ENCODE results near the gene BABAM2. TPM values are rescaled to one million over a fixed set of nuclear protein-coding genes. Genes with fewer than 3 reads are reported as not detected.
"Not testable (repeated sequence)": the region's sequence is repeated elsewhere in the genome, so short reads cannot be mapped to it uniquely, and the experiment has no call there.

Gene BABAM2
- total RNA-seq, 1 experiment from 2014 or later: 40.8 TPM

- DNase-seq: no peak
- no peaks in the 10 kb centered on the region; the same call in 1 of the 2 replicates for H3K27me3 ChIP-seq (ENCODE audit: low read length)
- H3K9me3 ChIP-seq (ENCODE audit: low read length): peaks cover 7% of the 10 kb centered on the region
- H3K9me2 ChIP-seq (replicated peaks; ENCODE audit: insufficient read depth, low read length): no peaks in the 10 kb centered on the region
- no peaks in the 10 kb centered on the region for H4K20me1 ChIP-seq (ENCODE audit: insufficient read depth, low read depth, low read length)
- no peaks in the 10 kb centered on the region for H3K36me3 ChIP-seq (ENCODE audit: insufficient read depth, low read length)
- no peak overlapping the region for H3K27ac ChIP-seq (ENCODE audit: low read length)
- no peak overlapping the region for H2AFZ ChIP-seq (ENCODE audit: low read length)
- H3K79me2 ChIP-seq (ENCODE audit: low read length): no peaks in the 10 kb centered on the region
- no peaks in the 10 kb centered on the region for H3K4me1 ChIP-seq (ENCODE audit: low read length)
- no peak overlapping the region for H3K4me2 ChIP-seq (ENCODE audit: low read depth, low read length, poor library complexity, severe bottlenecking)
- no peak overlapping the region for H3K4me3 ChIP-seq (ENCODE audit: low read length)
- H3K9ac ChIP-seq (ENCODE audit: low read length): no peak overlapping the region
Measured at GRCh38 chr2:27855476-27855875, 35.1 kb upstream of the BABAM2 start.

GRCh38 chr2:27856386-27856785, 34.1 kb upstream of the BABAM2 start:
- H3K4me3 ChIP-seq (ENCODE audit: low read length): no peak overlapping the region

DNA sequence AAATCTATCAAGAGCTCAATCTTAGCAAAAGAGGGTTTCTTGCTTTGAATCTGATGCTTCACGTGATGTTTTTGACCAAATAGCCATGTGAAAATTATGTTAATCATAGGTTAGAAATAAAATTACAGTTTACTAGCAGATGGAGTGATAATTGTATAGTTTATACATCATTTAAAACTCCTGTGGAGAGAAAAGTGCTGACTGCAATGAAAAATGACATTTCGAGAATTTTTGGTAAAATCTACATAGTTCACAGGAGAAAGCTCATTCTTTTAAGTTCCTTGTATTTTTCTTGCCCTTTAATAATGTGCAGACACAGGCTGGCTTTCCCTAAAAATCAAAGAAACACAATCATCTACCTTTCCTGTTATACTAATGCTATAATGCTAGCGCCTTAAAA, 33.6 kb upstream of the BABAM2 start:
- Histone ChIP-seq H3K4me3 (ENCODE audit: low read length) (no peak overlapping the region), H3K4me1 (ENCODE audit: low read length) (no peaks in the 10 kb centered on the region)
- DNase-seq: no peak

More at GRCh38 chr2:27856386-27856785, 34.1 kb upstream of the BABAM2 start:
- no peaks in the 10 kb centered on the region for H4K20me1 ChIP-seq (ENCODE audit: insufficient read depth, low read depth, low read length)
- no peak overlapping the region for H3K9ac ChIP-seq (ENCODE audit: low read length)
- no peaks in the 10 kb centered on the region for H3K9me2 ChIP-seq (replicated peaks; ENCODE audit: insufficient read depth, low read length)
- H3K79me2 ChIP-seq (ENCODE audit: low read length): no peaks in the 10 kb centered on the region
- peaks cover 7% of the 10 kb centered on the region for H3K9me3 ChIP-seq (ENCODE audit: low read length)
- H3K36me3 ChIP-seq (ENCODE audit: insufficient read depth, low read length): no peaks in the 10 kb centered on the region
- H3K4me2 ChIP-seq (ENCODE audit: low read depth, low read length, poor library complexity, severe bottlenecking): no peak overlapping the region
- no peak for DNase-seq
- no peak overlapping the region for H3K27ac ChIP-seq (ENCODE audit: low read length)
- no peak overlapping the region for H2AFZ ChIP-seq (ENCODE audit: low read length)
- no peaks in the 10 kb centered on the region for H3K4me1 ChIP-seq (ENCODE audit: low read length)
- no peaks in the 10 kb centered on the region; the same call in 1 of the 2 replicates for H3K27me3 ChIP-seq (ENCODE audit: low read length)

DNA sequence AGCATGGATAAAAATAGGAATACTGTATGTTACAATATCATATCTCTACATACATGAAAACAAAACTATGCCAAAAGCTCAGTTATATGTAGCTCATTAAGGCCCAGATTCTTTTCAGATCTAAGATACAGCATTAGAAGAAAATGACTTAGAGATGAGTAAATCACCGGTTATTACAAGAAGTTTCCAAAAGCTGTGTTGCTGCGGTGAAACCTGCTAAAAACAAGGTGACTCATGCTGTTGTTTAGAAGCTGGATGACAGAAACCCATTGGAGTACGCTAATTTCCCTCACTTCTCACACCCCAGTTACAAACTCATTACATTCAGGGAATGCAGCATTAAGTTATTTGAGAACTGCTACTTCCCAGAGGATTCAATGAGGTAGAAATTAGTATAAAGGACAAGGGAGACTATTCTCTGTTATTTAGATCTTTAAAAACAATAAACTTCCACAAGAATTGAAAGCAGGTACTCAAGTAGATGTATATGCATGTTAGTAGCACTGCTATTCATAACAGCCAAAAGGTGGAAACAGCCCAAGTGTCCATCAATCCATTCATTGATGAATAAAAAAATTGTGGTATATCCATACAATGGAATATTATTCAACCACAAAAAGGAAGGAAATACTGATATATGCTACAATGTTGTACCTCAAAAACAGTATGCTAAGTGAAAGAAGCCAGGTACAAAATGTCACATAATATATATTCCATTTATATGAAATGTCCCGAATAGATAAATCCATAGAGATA, 32.9 kb upstream of the BABAM2 start:
- no peak for DNase-seq
- H3K9me2 ChIP-seq (replicated peaks; ENCODE audit: insufficient read depth, low read length): no peaks in the 10 kb centered on the region
- H2AFZ ChIP-seq (ENCODE audit: low read length): no peak overlapping the region

More for the DNA sequence above, 33.6 kb upstream of the BABAM2 start:
- no peaks in the 10 kb centered on the region for H3K9me2 ChIP-seq (replicated peaks; ENCODE audit: insufficient read depth, low read length)
- no peaks in the 10 kb centered on the region for H3K79me2 ChIP-seq (ENCODE audit: low read length)
- H3K4me2 ChIP-seq (ENCODE audit: low read depth, low read length, poor library complexity, severe bottlenecking): no peak overlapping the region
- no peak overlapping the region for H3K9ac ChIP-seq (ENCODE audit: low read length)
- no peak overlapping the region for H3K27ac ChIP-seq (ENCODE audit: low read length)
- no peaks in the 10 kb centered on the region for H4K20me1 ChIP-seq (ENCODE audit: insufficient read depth, low read depth, low read length)
- peaks cover 7% of the 10 kb centered on the region for H3K9me3 ChIP-seq (ENCODE audit: low read length)
- H2AFZ ChIP-seq (ENCODE audit: low read length): no peak overlapping the region
- no peaks in the 10 kb centered on the region for H3K36me3 ChIP-seq (ENCODE audit: insufficient read depth, low read length)
- no peaks in the 10 kb centered on the region; the same call in 1 of the 2 replicates for H3K27me3 ChIP-seq (ENCODE audit: low read length)

GRCh38 chr2:27860111-27860510, 30.4 kb upstream of the BABAM2 start:
- Histone ChIP-seq H3K27me3 (ENCODE audit: low read length) (no peaks in the 10 kb centered on the region; the same call in 1 of the 2 replicates), H3K4me2 (ENCODE audit: low read depth, low read length, poor library complexity, severe bottlenecking) (no peak overlapping the region), H3K4me1 (ENCODE audit: low read length) (no peaks in the 10 kb centered on the region), H4K20me1 (ENCODE audit: insufficient read depth, low read depth, low read length) (no peaks in the 10 kb centered on the region), H3K9me2 (replicated peaks; ENCODE audit: insufficient read depth, low read length) (no peaks in the 10 kb centered on the region), H3K36me3 (ENCODE audit: insufficient read depth, low read length) (no peaks in the 10 kb centered on the region), H3K79me2 (ENCODE audit: low read length) (no peaks in the 10 kb centered on the region), H3K9ac (ENCODE audit: low read length) (no peak overlapping the region), H3K9me3 (ENCODE audit: low read length) (peaks cover 7% of the 10 kb centered on the region), H3K27ac (ENCODE audit: low read length) (no peak overlapping the region), H2AFZ (ENCODE audit: low read length) (no peak overlapping the region), H3K4me3 (ENCODE audit: low read length) (no peak overlapping the region)
- DNase-seq: no peak

More for the DNA sequence above, 32.9 kb upstream of the BABAM2 start:
- H3K4me2 ChIP-seq (ENCODE audit: low read depth, low read length, poor library complexity, severe bottlenecking): no peak overlapping the region
- H3K4me1 ChIP-seq (ENCODE audit: low read length): no peaks in the 10 kb centered on the region
- H4K20me1 ChIP-seq (ENCODE audit: insufficient read depth, low read depth, low read length): no peaks in the 10 kb centered on the region
- H3K4me3 ChIP-seq (ENCODE audit: low read length): no peak overlapping the region
- H3K36me3 ChIP-seq (ENCODE audit: insufficient read depth, low read length): no peaks in the 10 kb centered on the region
- H3K9ac ChIP-seq (ENCODE audit: low read length): no peak overlapping the region
- H3K27me3 ChIP-seq (ENCODE audit: low read length): no peaks in the 10 kb centered on the region; the same call in 1 of the 2 replicates
- H3K9me3 ChIP-seq (ENCODE audit: low read length): peaks cover 7% of the 10 kb centered on the region
- H3K79me2 ChIP-seq (ENCODE audit: low read length): no peaks in the 10 kb centered on the region
- no peak overlapping the region for H3K27ac ChIP-seq (ENCODE audit: low read length)

- no peaks in the 10 kb centered on the region for H4K20me1 ChIP-seq (ENCODE audit: insufficient read depth, low read depth, low read length)
- H3K36me3 ChIP-seq (ENCODE audit: insufficient read depth, low read length): no peaks in the 10 kb centered on the region
- no peaks in the 10 kb centered on the region for H3K4me1 ChIP-seq (ENCODE audit: low read length)
- H3K4me3 ChIP-seq (ENCODE audit: low read length): no peak overlapping the region
- H3K9me3 ChIP-seq (ENCODE audit: low read length): no peaks in the 10 kb centered on the region; the same call in 1 of the 2 replicates
- H3K79me2 ChIP-seq (ENCODE audit: low read length): no peaks in the 10 kb centered on the region
- H3K27ac ChIP-seq (ENCODE audit: low read length): no peak overlapping the region
- no peaks in the 10 kb centered on the region for H3K27me3 ChIP-seq (ENCODE audit: low read length)
- no peaks in the 10 kb centered on the region for H3K9me2 ChIP-seq (replicated peaks; ENCODE audit: insufficient read depth, low read length)
- no peak for DNase-seq
- H3K9ac ChIP-seq (ENCODE audit: low read length): no peak overlapping the region
- H3K4me2 ChIP-seq (ENCODE audit: low read depth, low read length, poor library complexity, severe bottlenecking): no peak overlapping the region
- no peak overlapping the region for H2AFZ ChIP-seq (ENCODE audit: low read length)
Measured at GRCh38 chr2:27863146-27863545, 27.4 kb upstream of the BABAM2 start.

- not testable (repeated sequence) for H3K27me3 ChIP-seq (ENCODE audit: low read length); H3K36me3 ChIP-seq (ENCODE audit: insufficient read depth, low read length); H3K9me3 ChIP-seq (ENCODE audit: low read length); H3K4me2 ChIP-seq (ENCODE audit: low read depth, low read length, poor library complexity, severe bottlenecking); H3K9me2 ChIP-seq (replicated peaks; ENCODE audit: insufficient read depth, low read length); H3K9ac ChIP-seq (ENCODE audit: low read length); H3K79me2 ChIP-seq (ENCODE audit: low read length); H2AFZ ChIP-seq (ENCODE audit: low read length); DNase-seq; H3K4me1 ChIP-seq (ENCODE audit: low read length); H3K27ac ChIP-seq (ENCODE audit: low read length); H3K4me3 ChIP-seq (ENCODE audit: low read length); H4K20me1 ChIP-seq (ENCODE audit: insufficient read depth, low read depth, low read length)
Measured at GRCh38 chr2:27863955-27864354, 26.6 kb upstream of the BABAM2 start.

DNA sequence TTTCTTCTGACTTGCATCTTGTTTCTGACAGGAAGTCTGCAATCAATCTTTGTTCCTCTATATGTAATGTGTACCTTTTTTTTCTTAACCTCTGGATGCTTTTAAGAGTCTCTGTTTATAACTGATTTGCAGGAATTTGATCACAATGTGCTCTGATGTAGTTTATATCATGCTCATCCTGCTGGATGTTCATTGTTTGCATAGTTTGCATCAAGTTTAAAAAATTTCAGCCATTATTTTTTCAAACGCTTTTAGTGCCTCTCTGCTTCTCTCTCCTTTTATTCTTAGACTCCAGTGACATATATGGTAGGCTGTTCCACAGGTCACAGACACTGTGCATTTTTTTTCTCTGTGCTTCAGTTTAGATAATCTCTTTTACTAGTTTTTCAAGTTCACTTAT, 24.3 kb upstream of the BABAM2 start:
- Histone ChIP-seq H3K4me1 (ENCODE audit: low read length) (no peaks in the 10 kb centered on the region), H3K4me2 (ENCODE audit: low read depth, low read length, poor library complexity, severe bottlenecking) (no peak overlapping the region), H3K79me2 (ENCODE audit: low read length) (no peaks in the 10 kb centered on the region), H3K36me3 (ENCODE audit: insufficient read depth, low read length) (no peaks in the 10 kb centered on the region), H3K9me3 (ENCODE audit: low read length) (no peaks in the 10 kb centered on the region), H3K27me3 (ENCODE audit: low read length) (no peaks in the 10 kb centered on the region), H2AFZ (ENCODE audit: low read length) (no peak overlapping the region), H3K27ac (ENCODE audit: low read length) (no peak overlapping the region), H3K9me2 (replicated peaks; ENCODE audit: insufficient read depth, low read length) (no peaks in the 10 kb centered on the region), H3K4me3 (ENCODE audit: low read length) (no peak overlapping the region), H4K20me1 (ENCODE audit: insufficient read depth, low read depth, low read length) (no peaks in the 10 kb centered on the region), H3K9ac (ENCODE audit: low read length) (no peak overlapping the region)
- DNase-seq: no peak
